Keratinocyte (primary cell): Measurements from ENCODE around the gene CCDC174. TPM values are rescaled to one million over a fixed set of nuclear protein-coding genes. Genes with fewer than 3 reads are reported as not detected.

ENCODE experiments used
- DNase-seq: peaks from one replicate; pipeline ENCODE4 v3.0.0-alpha.2; 2011; ENCODE audit warnings: low read depth, missing footprints, low spot score
- FAIRE-seq: peaks from 2 replicates; lab custom pipeline; 2011; peaks lifted over from hg19 to GRCh38; lab: Jason Lieb, UNC
- H2AFZ ChIP-seq: 2 replicates; pipeline ENCODE4 v1.6.0; 2012; ENCODE audit warnings: low read length, control low read depth, inconsistent platforms; ENCODE audit not compliant: control insufficient read depth
- H3K27ac ChIP-seq: 2 replicates; pipeline ENCODE4 v1.5.1; 2011; ENCODE audit warnings: low read length; ENCODE audit not compliant: control insufficient read depth, insufficient read depth
- H3K27me3 ChIP-seq: 3 replicates; pipeline ENCODE4 v1.6.0; 2011; ENCODE audit warnings: low read length; ENCODE audit not compliant: control insufficient read depth, insufficient read depth; ENCODE audit errors: extremely low read depth
- H3K36me3 ChIP-seq, 2 experiments: 2 replicates in 1 of 2; 3 replicates in 1 of 2; pipeline ENCODE4 v1.5.1; 2011; ENCODE audit warnings: low read length in 2 of 2, mild to moderate bottlenecking in 1 of 2; ENCODE audit not compliant: control insufficient read depth in 2 of 2, insufficient read depth in 2 of 2; ENCODE audit errors: extremely low read depth in 1 of 2
- H3K4me1 ChIP-seq: 3 replicates; pipeline ENCODE4 v1.5.1; 2011; ENCODE audit warnings: low read length; ENCODE audit not compliant: control insufficient read depth, insufficient read depth; ENCODE audit errors: extremely low read depth
- H3K4me2 ChIP-seq: 3 replicates; pipeline ENCODE4 v1.6.0; 2011; ENCODE audit warnings: low read depth, low read length; ENCODE audit not compliant: control insufficient read depth, insufficient read depth; ENCODE audit errors: extremely low read depth
- H3K4me3 ChIP-seq, 3 experiments: fragments of 200-600 bp in 1 of 3; sonication (generic) in 1 of 3; 2 replicates in 2 of 3; 3 replicates in 1 of 3; pipeline ENCODE4 v1.5.1; 2011 to 2016; ENCODE audit warnings: low read length in 3 of 3, mild to moderate bottlenecking in 3 of 3, control low read depth in 2 of 3, inconsistent platforms in 1 of 3, low read depth in 1 of 3, mixed read lengths in 1 of 3, mixed run types in 1 of 3, moderate library complexity in 1 of 3; ENCODE audit not compliant: control insufficient read depth in 2 of 3, insufficient read depth in 2 of 3; ENCODE audit errors: extremely low read depth in 1 of 3
- H3K79me2 ChIP-seq: 2 replicates; pipeline ENCODE4 v1.6.0; 2012; ENCODE audit warnings: low read length; ENCODE audit not compliant: control insufficient read depth, insufficient read depth
- H3K9ac ChIP-seq: 3 replicates; pipeline ENCODE4 v1.6.0; 2011; ENCODE audit warnings: low read length; ENCODE audit not compliant: control insufficient read depth, insufficient read depth; ENCODE audit errors: extremely low read depth
- H3K9me1 ChIP-seq: 3 replicates; pipeline ENCODE4 v1.6.0; 2011; ENCODE audit warnings: low read length; ENCODE audit not compliant: control insufficient read depth, insufficient read depth; ENCODE audit errors: extremely low read depth
- H3K9me3 ChIP-seq: 2 replicates; pipeline ENCODE4 v1.5.1; 2012; ENCODE audit warnings: low read depth, low read length; ENCODE audit not compliant: control insufficient read depth
- H4K20me1 ChIP-seq: 3 replicates; pipeline ENCODE4 v1.6.0; 2011; ENCODE audit warnings: low read length; ENCODE audit not compliant: control insufficient read depth, insufficient read depth; ENCODE audit errors: extremely low read depth
- CTCF ChIP-seq, 3 experiments: IDR thresholded peaks in 1 of 3; conservative IDR thresholded peaks in 1 of 3; optimal IDR thresholded peaks in 1 of 3; 2 replicates in 2 of 3; 3 replicates in 1 of 3; pipeline versions ENCODE3 to v1.5.1; 2011; ENCODE audit warnings: low read length in 3 of 3, mild to moderate bottlenecking in 3 of 3, moderate library complexity in 2 of 3, control low read depth in 1 of 3, inconsistent platforms in 1 of 3; ENCODE audit not compliant: insufficient read depth in 2 of 3; ENCODE audit errors: extremely low read depth in 1 of 3
- EZH2 ChIP-seq: IDR thresholded peaks from one replicate; pipeline ENCODE4 v1.6.1; 2012; ENCODE audit warnings: inconsistent platforms, mild to moderate bottlenecking, low read length, moderate library complexity
- dilution Hi-C: fragments of 300-500 bp; cut with MboI; formaldehyde crosslinking; loops from one replicate; pipeline ENCODE4 v1.7.0; 2020; ENCODE audit warnings: low sequenced_read_pairs; ENCODE audit not compliant: extremely low pct_ligation_motif_present
- polyA plus RNA-seq, 5 experiments: library from polyadenylated mRNA; depleted of rRNA in 3 of 5; stranded (reverse) in 3 of 5; stranded (forward) in 1 of 5; unstranded in 1 of 5; fragments of >200 nt; gene quantifications; 1 replicate in 1 of 5; 2 replicates in 3 of 5; 3 replicates in 1 of 5; pipeline versions ENCODE4 v1.2.1 to v1.2.3, GENCODE V29; 2011 to 2012; ENCODE audit warnings: missing spikeins in 2 of 5, low read depth in 1 of 5, low replicate concordance in 1 of 5

Gene CCDC174
- polyA plus RNA-seq, 1 donor (not counting 4 experiments of a cell fraction or from before 2014, with no cell fraction given): 6.2 TPM

GRCh38 chr3:14703791-14704190 is 52.2 kb downstream of the CCDC174 start:
- no peak for DNase-seq
- dilution Hi-C loops: no loop called here

GRCh38 chr3:14706096-14706495 is 54.5 kb downstream of the CCDC174 start:
- no peak for TF ChIP-seq EZH2
- TF ChIP-seq CTCF (optimal IDR thresholded peaks at IDR 0.05 in 1 of 3, IDR thresholded peaks at IDR 0.05 in 1 of 3, conservative IDR thresholded peaks at IDR 0.05 in 1 of 3; ENCODE audit: extremely low read depth in 1 of 3, insufficient read depth in 2 of 3, low read length in 3 of 3): no peak
- H3K9me3 ChIP-seq: no peaks in the 10 kb centered on the region
- dilution Hi-C loops: no loop called here
- H3K4me3 ChIP-seq: no peak overlapping the region
- H2AFZ ChIP-seq: no peak overlapping the region
- FAIRE-seq (no peak), DNase-seq (no peak)
- H3K27me3 ChIP-seq: no peaks in the 10 kb centered on the region
- H3K79me2 ChIP-seq: no peaks in the 10 kb centered on the region
- no peak overlapping the region for H3K4me2 ChIP-seq
- H3K36me3 ChIP-seq: no peaks in the 10 kb centered on the region
- H3K9ac ChIP-seq: no peak overlapping the region
- H3K9me1 ChIP-seq: no peaks in the 10 kb centered on the region
- no peaks in the 10 kb centered on the region for H4K20me1 ChIP-seq
- H3K4me1 ChIP-seq: no peaks in the 10 kb centered on the region
- H3K27ac ChIP-seq: no peak overlapping the region

More at GRCh38 chr3:14703791-14704190, 52.2 kb downstream of the CCDC174 start:
- Histone ChIP-seq H3K36me3 (no peaks in the 10 kb centered on the region), H4K20me1 (no peaks in the 10 kb centered on the region), H3K9me1 (no peaks in the 10 kb centered on the region), H3K4me1 (no peaks in the 10 kb centered on the region), H3K9ac (no peak overlapping the region), H3K79me2 (no peaks in the 10 kb centered on the region), H3K27ac (no peak overlapping the region), H2AFZ (no peak overlapping the region), H3K27me3 (no peaks in the 10 kb centered on the region), H3K4me3 (no peak overlapping the region), H3K4me2 (no peak overlapping the region), H3K9me3 (no peaks in the 10 kb centered on the region)
- TF ChIP-seq CTCF (optimal IDR thresholded peaks at IDR 0.05 in 1 of 3, IDR thresholded peaks at IDR 0.05 in 1 of 3, conservative IDR thresholded peaks at IDR 0.05 in 1 of 3; ENCODE audit: extremely low read depth in 1 of 3, insufficient read depth in 2 of 3, low read length in 3 of 3) (no peak), EZH2 (no peak)
- FAIRE-seq: no peak
